Erythroblast (primary cell): ENCODE measurements around the gene SNRPN.

Experiments used
- GATA1 ChIP-seq: IDR thresholded peaks from 2 replicates; pipeline ENCODE4 v1.6.1; 2011; ENCODE audit warnings: low read depth, mild to moderate bottlenecking, control low read depth, low read length, moderate library complexity
- POLR2A ChIP-seq: IDR thresholded peaks from 2 replicates; pipeline ENCODE4 v1.6.1; 2011; ENCODE audit warnings: mild to moderate bottlenecking, low read length

DNA sequence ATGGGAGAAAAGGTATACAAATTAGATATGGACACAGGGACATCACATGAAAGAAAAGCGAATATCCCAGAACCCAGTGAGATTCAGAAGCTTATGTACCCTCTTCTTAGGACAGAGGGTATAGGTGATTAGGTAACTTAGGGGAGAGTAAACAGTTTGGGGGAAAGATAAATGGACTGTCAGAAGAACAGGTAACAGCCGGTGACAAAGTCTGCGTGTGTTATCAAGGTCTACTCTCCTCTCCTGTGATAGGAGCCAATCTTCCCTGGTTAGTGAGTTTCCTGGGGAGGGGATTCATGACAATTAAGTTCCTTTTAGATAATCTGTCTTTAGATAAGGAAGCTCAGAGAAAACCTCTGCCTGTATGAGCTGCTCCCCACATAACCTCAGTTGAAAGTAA is 30.6 kb upstream of the SNRPN start:
- TF ChIP-seq POLR2A: no peak
- no peak for TF ChIP-seq GATA1
